ENCODE data around the gene ABCC8. TPM values are rescaled to one million over a fixed set of nuclear protein-coding genes. Genes with fewer than 3 reads are reported as not detected.

ABCC8 gene
- total and polyA plus RNA-seq, 2 experiments from 2014 or later: 2.0 to 3.4 TPM

DNA sequence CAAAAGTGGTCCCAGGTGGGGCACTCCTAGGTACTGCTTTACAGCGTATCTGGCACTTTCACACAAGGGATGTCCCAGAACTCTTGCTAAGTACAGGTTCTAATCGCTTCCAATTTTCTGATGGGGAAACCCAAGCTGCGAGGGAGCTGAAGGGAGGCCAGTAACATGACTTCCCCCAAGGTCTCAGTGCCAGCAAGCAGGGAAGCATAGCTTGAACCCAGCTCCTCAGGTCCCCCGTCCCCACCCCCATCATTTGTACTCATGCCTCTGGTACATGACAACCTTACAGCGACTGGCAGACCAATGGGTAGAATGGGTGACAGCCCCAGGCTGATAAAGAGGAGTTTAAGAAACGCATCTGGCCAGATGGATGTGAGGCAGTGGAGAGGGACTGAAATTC is 716 bp upstream of the ABCC8 start (continued):
- TF ChIP-seq, protein P1, sequence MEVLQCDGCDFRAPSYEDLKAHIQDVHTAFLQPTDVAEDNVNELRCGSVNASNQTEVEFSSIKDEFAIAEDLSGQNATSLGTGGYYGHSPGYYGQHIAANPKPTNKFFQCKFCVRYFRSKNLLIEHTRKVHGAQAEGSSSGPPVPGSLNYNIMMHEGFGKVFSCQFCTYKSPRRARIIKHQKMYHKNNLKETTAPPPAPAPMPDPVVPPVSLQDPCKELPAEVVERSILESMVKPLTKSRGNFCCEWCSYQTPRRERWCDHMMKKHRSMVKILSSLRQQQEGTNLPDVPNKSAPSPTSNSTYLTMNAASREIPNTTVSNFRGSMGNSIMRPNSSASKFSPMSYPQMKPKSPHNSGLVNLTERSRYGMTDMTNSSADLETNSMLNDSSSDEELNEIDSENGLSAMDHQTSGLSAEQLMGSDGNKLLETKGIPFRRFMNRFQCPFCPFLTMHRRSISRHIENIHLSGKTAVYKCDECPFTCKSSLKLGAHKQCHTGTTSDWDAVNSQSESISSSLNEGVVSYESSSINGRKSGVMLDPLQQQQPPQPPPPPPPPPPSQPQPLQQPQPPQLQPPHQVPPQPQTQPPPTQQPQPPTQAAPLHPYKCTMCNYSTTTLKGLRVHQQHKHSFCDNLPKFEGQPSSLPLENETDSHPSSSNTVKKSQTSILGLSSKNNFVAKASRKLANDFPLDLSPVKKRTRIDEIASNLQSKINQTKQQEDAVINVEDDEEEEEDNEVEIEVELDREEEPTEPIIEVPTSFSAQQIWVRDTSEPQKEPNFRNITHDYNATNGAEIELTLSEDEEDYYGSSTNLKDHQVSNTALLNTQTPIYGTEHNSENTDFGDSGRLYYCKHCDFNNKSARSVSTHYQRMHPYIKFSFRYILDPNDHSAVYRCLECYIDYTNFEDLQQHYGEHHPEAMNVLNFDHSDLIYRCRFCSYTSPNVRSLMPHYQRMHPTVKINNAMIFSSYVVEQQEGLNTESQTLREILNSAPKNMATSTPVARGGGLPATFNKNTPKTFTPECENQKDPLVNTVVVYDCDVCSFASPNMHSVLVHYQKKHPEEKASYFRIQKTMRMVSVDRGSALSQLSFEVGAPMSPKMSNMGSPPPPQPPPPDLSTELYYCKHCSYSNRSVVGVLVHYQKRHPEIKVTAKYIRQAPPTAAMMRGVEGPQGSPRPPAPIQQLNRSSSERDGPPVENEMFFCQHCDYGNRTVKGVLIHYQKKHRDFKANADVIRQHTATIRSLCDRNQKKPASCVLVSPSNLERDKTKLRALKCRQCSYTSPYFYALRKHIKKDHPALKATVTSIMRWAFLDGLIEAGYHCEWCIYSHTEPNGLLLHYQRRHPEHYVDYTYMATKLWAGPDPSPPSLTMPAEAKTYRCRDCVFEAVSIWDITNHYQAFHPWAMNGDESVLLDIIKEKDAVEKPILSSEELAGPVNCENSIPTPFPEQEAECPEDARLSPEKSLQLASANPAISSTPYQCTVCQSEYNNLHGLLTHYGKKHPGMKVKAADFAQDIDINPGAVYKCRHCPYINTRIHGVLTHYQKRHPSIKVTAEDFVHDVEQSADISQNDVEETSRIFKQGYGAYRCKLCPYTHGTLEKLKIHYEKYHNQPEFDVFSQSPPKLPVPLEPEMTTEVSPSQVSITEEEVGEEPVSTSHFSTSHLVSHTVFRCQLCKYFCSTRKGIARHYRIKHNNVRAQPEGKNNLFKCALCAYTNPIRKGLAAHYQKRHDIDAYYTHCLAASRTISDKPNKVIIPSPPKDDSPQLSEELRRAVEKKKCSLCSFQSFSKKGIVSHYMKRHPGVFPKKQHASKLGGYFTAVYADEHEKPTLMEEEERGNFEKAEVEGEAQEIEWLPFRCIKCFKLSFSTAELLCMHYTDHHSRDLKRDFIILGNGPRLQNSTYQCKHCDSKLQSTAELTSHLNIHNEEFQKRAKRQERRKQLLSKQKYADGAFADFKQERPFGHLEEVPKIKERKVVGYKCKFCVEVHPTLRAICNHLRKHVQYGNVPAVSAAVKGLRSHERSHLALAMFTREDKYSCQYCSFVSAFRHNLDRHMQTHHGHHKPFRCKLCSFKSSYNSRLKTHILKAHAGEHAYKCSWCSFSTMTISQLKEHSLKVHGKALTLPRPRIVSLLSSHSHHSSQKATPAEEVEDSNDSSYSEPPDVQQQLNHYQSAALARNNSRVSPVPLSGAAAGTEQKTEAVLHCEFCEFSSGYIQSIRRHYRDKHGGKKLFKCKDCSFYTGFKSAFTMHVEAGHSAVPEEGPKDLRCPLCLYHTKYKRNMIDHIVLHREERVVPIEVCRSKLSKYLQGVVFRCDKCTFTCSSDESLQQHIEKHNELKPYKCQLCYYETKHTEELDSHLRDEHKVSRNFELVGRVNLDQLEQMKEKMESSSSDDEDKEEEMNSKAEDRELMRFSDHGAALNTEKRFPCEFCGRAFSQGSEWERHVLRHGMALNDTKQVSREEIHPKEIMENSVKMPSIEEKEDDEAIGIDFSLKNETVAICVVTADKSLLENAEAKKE (CRISPR knock-in tag; IDR thresholded peaks at IDR 0.05): no peak
- TF ChIP-seq EZH2phosphoT487 (IDR thresholded peaks at IDR 0.05; ENCODE audit: unreplicated experiment): no peak
- no peak for TF ChIP-seq CREB1 (CRISPR knock-in tag; IDR thresholded peaks at IDR 0.05; ENCODE audit: low read depth)
- TF ChIP-seq NANOG (IDR thresholded peaks at IDR 0.05; ENCODE audit: borderline replicate concordance): no peak

DNA sequence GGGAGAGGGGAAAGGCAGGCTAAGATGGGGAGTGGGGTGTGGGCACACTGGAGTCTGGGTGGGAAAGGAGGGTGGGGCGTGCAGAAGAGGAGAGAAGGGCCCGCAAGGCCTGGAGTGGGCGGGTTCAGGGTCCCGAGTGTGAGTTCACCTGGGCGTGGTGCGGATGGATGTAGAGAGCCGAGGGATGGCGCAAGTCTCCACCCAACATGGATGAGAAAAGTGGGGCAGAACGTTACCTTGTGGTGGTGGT is 364 bp upstream of the ABCC8 start:
- Mint-ChIP-seq H3K9me3 (no peaks in the 10 kb centered on the region; the same call in 2 of the 3 replicates), H3K27me3 (ENCODE audit: insufficient read depth, low read depth, poor library complexity) (peaks cover 64% of the 10 kb centered on the region), H3K4me3 (peak overlapping the region; percentile 72), H3K36me3 (ENCODE audit: low read depth) (no peaks in the 10 kb centered on the region), H3K4me1 (peaks cover 40% of the 10 kb centered on the region), H3K27ac (no peak overlapping the region)
- H3K27me3 ChIP-seq (ENCODE audit: insufficient read depth): peaks cover 58% of the 10 kb centered on the region
- no peak overlapping the region for H3K27ac ChIP-seq (ENCODE audit: low read depth)
- TF ChIP-seq POLR2AphosphoS5 (IDR thresholded peaks at IDR 0.05; ENCODE audit: low read depth): no peak
- TF ChIP-seq JUNB (IDR thresholded peaks at IDR 0.05; ENCODE audit: unreplicated experiment): no peak
- H3K9me2 ChIP-seq (ENCODE audit: insufficient read depth): no peaks in the 10 kb centered on the region
- no peaks in the 10 kb centered on the region; the same call in 1 of the 2 replicates for H4K20me1 ChIP-seq (replicated peaks; ENCODE audit: insufficient read depth)
- DNase-seq (ENCODE audit: low spot score) (no peak), ATAC-seq (no peak)
- H2AFZ ChIP-seq: peak overlapping the region; percentile 84
- peaks cover 13% of the 10 kb centered on the region for H3K4me1 ChIP-seq (ENCODE audit: insufficient read depth)
- peak overlapping the region; percentile 87 for H3K4me3 ChIP-seq
- no peaks in the 10 kb centered on the region for H3K36me3 ChIP-seq (ENCODE audit: insufficient read depth)
- no peaks in the 10 kb centered on the region for H3K79me2 ChIP-seq (replicated peaks; ENCODE audit: insufficient read depth)
- peak overlapping the region; percentile 91 for H3K4me2 ChIP-seq
- peaks cover 5% of the 10 kb centered on the region; the same call in 1 of the 2 replicates for H3F3A ChIP-seq (replicated peaks; ENCODE audit: low read depth)
